ENCODE measurements around the gene CHST11. TPM values are rescaled to one million over a fixed set of nuclear protein-coding genes. Genes with fewer than 3 reads are reported as not detected.

The CHST11 gene
- total RNA-seq, 1 donor from 2014 or later = 15.5 TPM

GRCh38 chr12:104506676-104507401 lies 50.1 kb downstream of the CHST11 start:
- TF ChIP-seq CTCF (conservative IDR thresholded peaks at IDR 0.05) = no peak
- no peaks in the 10 kb centered on the region for H3K27me3 Mint-ChIP-seq
- no peak overlapping the region for H3K27ac Mint-ChIP-seq
- peaks cover 58% of the 10 kb centered on the region for H3K4me1 Mint-ChIP-seq (ENCODE audit: unreplicated experiment)
- peaks cover 6% of the 10 kb centered on the region for H3K36me3 Mint-ChIP-seq
- no peak for DNase-seq (ENCODE audit: extremely low spot score, unreplicated experiment)
- no peak overlapping the region for H3K4me3 Mint-ChIP-seq
- H3K9me3 Mint-ChIP-seq = peaks cover 6% of the 10 kb centered on the region

GRCh38 chr12:104507672-104508071 lies 50.9 kb downstream of the CHST11 start:
- peaks cover 6% of the 10 kb centered on the region for H3K9me3 Mint-ChIP-seq
- no peak overlapping the region for H3K4me3 Mint-ChIP-seq
- H3K36me3 Mint-ChIP-seq = peaks cover 6% of the 10 kb centered on the region
- no peak overlapping the region for H3K27ac Mint-ChIP-seq
- H3K4me1 Mint-ChIP-seq (ENCODE audit: unreplicated experiment) = peaks cover 51% of the 10 kb centered on the region
- no peak for TF ChIP-seq CTCF (conservative IDR thresholded peaks at IDR 0.05)
- no peak for DNase-seq (ENCODE audit: extremely low spot score, unreplicated experiment)
- H3K27me3 Mint-ChIP-seq = no peaks in the 10 kb centered on the region

GRCh38 chr12:104508752-104509446 lies 52.2 kb downstream of the CHST11 start:
- peaks cover 6% of the 10 kb centered on the region for H3K9me3 Mint-ChIP-seq
- peaks cover 44% of the 10 kb centered on the region for H3K4me1 Mint-ChIP-seq (ENCODE audit: unreplicated experiment)
- TF ChIP-seq CTCF (conservative IDR thresholded peaks at IDR 0.05) = no peak
- peaks cover 6% of the 10 kb centered on the region for H3K36me3 Mint-ChIP-seq
- no peak overlapping the region for H3K27ac Mint-ChIP-seq
- no peak overlapping the region for H3K4me3 Mint-ChIP-seq
- no peaks in the 10 kb centered on the region for H3K27me3 Mint-ChIP-seq
- no peak for DNase-seq (ENCODE audit: extremely low spot score, unreplicated experiment)

GRCh38 chr12:104510145-104510872 lies 53.6 kb downstream of the CHST11 start:
- no peak for DNase-seq (ENCODE audit: extremely low spot score, unreplicated experiment)
- no peak overlapping the region for H3K4me3 Mint-ChIP-seq

More at GRCh38 chr12:104510145-104510872, 53.6 kb downstream of the CHST11 start:
- H3K27ac Mint-ChIP-seq = no peak overlapping the region
- no peaks in the 10 kb centered on the region for H3K27me3 Mint-ChIP-seq
- peaks cover 10% of the 10 kb centered on the region for H3K36me3 Mint-ChIP-seq
- H3K9me3 Mint-ChIP-seq = peaks cover 10% of the 10 kb centered on the region
- TF ChIP-seq CTCF (conservative IDR thresholded peaks at IDR 0.05) = no peak
- peaks cover 40% of the 10 kb centered on the region for H3K4me1 Mint-ChIP-seq (ENCODE audit: unreplicated experiment)
